Epithelial cell of proximal tubule (primary cell): ENCODE measurements around the gene GRN. TPM values are rescaled to one million over a fixed set of nuclear protein-coding genes. Genes with fewer than 3 reads are reported as not detected.

ENCODE experiments used
- DNase-seq: peaks from one replicate; pipeline ENCODE4 v3.0.0-alpha.2; 2011; ENCODE audit warnings: low read depth
- H3K4me3 ChIP-seq: 2 replicates; pipeline ENCODE4 v1.5.1; 2011; ENCODE audit warnings: low read depth, mild to moderate bottlenecking, low read length
- CTCF ChIP-seq: conservative IDR thresholded peaks from 2 replicates; pipeline ENCODE4 v1.5.1; 2012; ENCODE audit warnings: low read depth, mild to moderate bottlenecking, low read length
- total RNA-seq: library from RNA; depleted of rRNA; stranded (reverse); fragments of >200 nt; gene quantifications from 2 replicates; pipeline ENCODE4 v1.2.3, GENCODE V29; 2015

Gene GRN
- total RNA-seq, 1 donor from 2014 or later = 567 TPM

GRCh38 chr17:44314869-44315661, 30.0 kb upstream of the GRN start:
- TF ChIP-seq CTCF = no peak
- H3K4me3 ChIP-seq = peak overlapping the region; percentile 49
- no peak for DNase-seq

GRCh38 chr17:44315760-44316731, 29.1 kb upstream of the GRN start:
- TF ChIP-seq CTCF = no peak
- DNase-seq = no peak
- H3K4me3 ChIP-seq = peak overlapping the region; percentile 23

GRCh38 chr17:44317545-44317944, 27.6 kb upstream of the GRN start:
- no peak for DNase-seq
- TF ChIP-seq CTCF = no peak
- no peak overlapping the region for H3K4me3 ChIP-seq

GRCh38 chr17:44318077-44318892, 26.8 kb upstream of the GRN start:
- H3K4me3 ChIP-seq = no peak overlapping the region
- no peak for TF ChIP-seq CTCF
- no peak for DNase-seq

GRCh38 chr17:44320066-44320465, 25.0 kb upstream of the GRN start:
- TF ChIP-seq CTCF = no peak
- no peak for DNase-seq
- no peak overlapping the region for H3K4me3 ChIP-seq

- DNase-seq = no peak
- TF ChIP-seq CTCF = no peak
- H3K4me3 ChIP-seq = no peak overlapping the region
Measured at GRCh38 chr17:44321246-44322120, 23.6 kb upstream of the GRN start.
